H9 (cell line): ENCODE results near the gene SRRT. TPM values are rescaled to one million over a fixed set of nuclear protein-coding genes. Genes with fewer than 3 reads are reported as not detected.
A peak's percentile ranks its signal among the peaks of the same experiment; 100 is the strongest.
"Not testable (repeated sequence)": the region's sequence is repeated elsewhere in the genome, so short reads cannot be mapped to it uniquely, and the experiment has no call there.

ENCODE experiments used
- DNase-seq: peaks from one replicate; pipeline ENCODE4 v3.0.0-alpha.2; 2017
- H2AFZ ChIP-seq: one replicate; pipeline ENCODE4 v1.6.1; 2013; ENCODE audit warnings: mild to moderate bottlenecking, low read length, control low read depth, moderate library complexity
- H2AK5ac ChIP-seq: 2 replicates; pipeline ENCODE4 v1.6.1; 2013; ENCODE audit warnings: low read length, control low read depth, mixed read lengths; ENCODE audit not compliant: insufficient read length
- H2BK120ac ChIP-seq: one replicate; pipeline ENCODE4 v1.6.1; 2013; ENCODE audit warnings: low read depth, mild to moderate bottlenecking, low read length, control low read depth, inconsistent platforms; ENCODE audit not compliant: poor library complexity, severe bottlenecking
- H2BK12ac ChIP-seq: 2 replicates; pipeline ENCODE4 v1.6.1; 2013; ENCODE audit warnings: low read length, control low read depth, mixed read lengths, low read depth; ENCODE audit not compliant: insufficient read length
- H2BK15ac ChIP-seq: 2 replicates; pipeline ENCODE4 v1.6.1; 2013; ENCODE audit warnings: low read depth, low read length, control low read depth
- H2BK20ac ChIP-seq: one replicate; pipeline ENCODE4 v1.6.1; 2013; ENCODE audit warnings: low read depth, mild to moderate bottlenecking, low read length, control low read depth, inconsistent platforms; ENCODE audit not compliant: poor library complexity, severe bottlenecking
- H2BK5ac ChIP-seq: 2 replicates; pipeline ENCODE4 v1.6.1; 2013; ENCODE audit warnings: low read length, control low read depth, mixed read lengths; ENCODE audit not compliant: insufficient read length
- H3K14ac ChIP-seq: 2 replicates; pipeline ENCODE4 v1.6.1; 2013; ENCODE audit warnings: low read length, control low read depth; ENCODE audit not compliant: insufficient read depth
- H3K18ac ChIP-seq: 2 replicates; pipeline ENCODE4 v1.6.1; 2013; ENCODE audit warnings: low read depth, mild to moderate bottlenecking, mixed read lengths, low read length, control low read depth; ENCODE audit not compliant: insufficient read length
- H3K23ac ChIP-seq: 2 replicates; pipeline ENCODE4 v1.6.1; 2013; ENCODE audit warnings: low read length, control low read depth, mixed read lengths, low read depth; ENCODE audit not compliant: insufficient read length
- H3K23me2 ChIP-seq: 2 replicates; pipeline ENCODE4 v1.6.1; 2013; ENCODE audit warnings: low read depth, mild to moderate bottlenecking, mixed read lengths, low read length, control low read depth; ENCODE audit not compliant: insufficient read length, poor library complexity, severe bottlenecking
- H3K27ac ChIP-seq: 2 replicates; pipeline ENCODE4 v1.5.1; 2013; ENCODE audit warnings: low read length, control low read depth, mixed read lengths, low read depth; ENCODE audit not compliant: insufficient read length
- H3K27me3 ChIP-seq: 2 replicates; pipeline ENCODE4 v1.6.1; 2013; ENCODE audit warnings: low read length, control low read depth, inconsistent platforms; ENCODE audit not compliant: insufficient read depth
- H3K4ac ChIP-seq: 2 replicates; pipeline ENCODE4 v1.6.1; 2013; ENCODE audit warnings: low read depth, mild to moderate bottlenecking, control low read depth, inconsistent platforms, low read length, moderate library complexity
- H3K4me1 ChIP-seq: 2 replicates; pipeline ENCODE4 v1.6.1; 2013; ENCODE audit warnings: low read length, control low read depth, inconsistent platforms; ENCODE audit not compliant: insufficient read depth
- H3K4me2 ChIP-seq: 2 replicates; pipeline ENCODE4 v1.6.1; 2013; ENCODE audit warnings: low read length, control low read depth, mixed read lengths; ENCODE audit not compliant: insufficient read length, insufficient read depth
- H3K56ac ChIP-seq: 2 replicates; pipeline ENCODE4 v1.6.1; 2013; ENCODE audit warnings: low read depth, mild to moderate bottlenecking, mixed read lengths, low read length, control low read depth; ENCODE audit not compliant: insufficient read length
- H3K79me1 ChIP-seq: 2 replicates; pipeline ENCODE4 v1.6.1; 2013; ENCODE audit warnings: low read depth, mild to moderate bottlenecking, moderate library complexity, low read length, control low read depth, inconsistent platforms; ENCODE audit not compliant: insufficient read depth, poor library complexity, severe bottlenecking
- H3K79me2 ChIP-seq: 2 replicates; pipeline ENCODE4 v1.6.1; 2013; ENCODE audit warnings: low read length, control low read depth, inconsistent platforms; ENCODE audit not compliant: insufficient read depth
- H3K9ac ChIP-seq: 2 replicates; pipeline ENCODE4 v1.6.1; 2013; ENCODE audit warnings: low read length, control low read depth, mixed read lengths; ENCODE audit not compliant: insufficient read length; ENCODE audit errors: extremely low read depth
- H3K9me3 ChIP-seq: one replicate; pipeline ENCODE4 v1.6.1; 2013; ENCODE audit warnings: low read depth, low read length, inconsistent platforms; ENCODE audit not compliant: control insufficient read depth
- H3T11ph ChIP-seq: one replicate; pipeline ENCODE4 v1.6.1; 2013; ENCODE audit warnings: mild to moderate bottlenecking, low read length, control low read depth, inconsistent platforms
- H4K20me1 ChIP-seq: one replicate; pipeline ENCODE4 v1.6.1; 2013; ENCODE audit not compliant: control insufficient read depth, insufficient read length, insufficient read depth
- H4K5ac ChIP-seq: 2 replicates; pipeline ENCODE4 v1.6.1; 2013; ENCODE audit warnings: low read depth, mild to moderate bottlenecking, mixed read lengths, low read length, control low read depth; ENCODE audit not compliant: insufficient read length
- H4K8ac ChIP-seq: replicated peaks from 2 replicates; pipeline ENCODE4 v1.6.1; 2013; ENCODE audit warnings: low read length, control low read depth, mixed read lengths, low read depth; ENCODE audit not compliant: insufficient read length
- H4K91ac ChIP-seq: 2 replicates; pipeline ENCODE4 v1.6.1; 2013; ENCODE audit warnings: low read depth, mild to moderate bottlenecking, moderate library complexity, mixed read lengths, low read length, control low read depth; ENCODE audit not compliant: insufficient read length
- H3K27ac Mint-ChIP-seq, 3 experiments: 2 replicates in 2 of 3; 3 replicates in 1 of 3; pipeline ENCODE4 v1.8.0; 2020 to 2021; ENCODE audit warnings: mixed read lengths in 3 of 3, mild to moderate bottlenecking in 1 of 3, moderate library complexity in 1 of 3
- H3K27me3 Mint-ChIP-seq: 2 replicates; pipeline ENCODE4 v1.8.0; 2021; ENCODE audit warnings: low read depth, mild to moderate bottlenecking, moderate library complexity, mixed read lengths
- H3K36me3 Mint-ChIP-seq, 3 experiments: 2 replicates in 2 of 3; 3 replicates in 1 of 3; pipeline ENCODE4 v1.8.0; 2020 to 2021; ENCODE audit warnings: low read depth in 3 of 3, mixed read lengths in 3 of 3; ENCODE audit not compliant: insufficient read depth in 1 of 3
- H3K4me1 Mint-ChIP-seq, 2 experiments: 2 replicates each; pipeline ENCODE4 v1.8.0; 2020; ENCODE audit warnings: mixed read lengths in 2 of 2
- H3K4me3 Mint-ChIP-seq, 2 experiments: 2 replicates in 1 of 2; 3 replicates in 1 of 2; pipeline ENCODE4 v1.8.0; 2020 to 2021; ENCODE audit warnings: mild to moderate bottlenecking in 2 of 2, mixed read lengths in 2 of 2, moderate library complexity in 1 of 2
- H3K9me3 Mint-ChIP-seq, 2 experiments: 2 replicates in 1 of 2; 3 replicates in 1 of 2; pipeline ENCODE4 v1.8.0; 2020; ENCODE audit warnings: mild to moderate bottlenecking in 2 of 2, mixed read lengths in 2 of 2, moderate library complexity in 1 of 2
- CTCF ChIP-seq: fragments of 200-600 bp; sonication (generic); conservative IDR thresholded peaks from 3 replicates; pipeline ENCODE4 v1.8.0; 2021; ENCODE audit warnings: antibody characterized with exemption, mild to moderate bottlenecking
- WGBS: extraction: QIAGEN DNeasy Blood & Tissue Kit; methylation state at CpG from one replicate; pipeline ENCODE4 v1.1.7; 2013; ENCODE audit warnings: missing lambda C conversion rate, low lambda C conversion rate, mixed read lengths; ENCODE audit not compliant: insufficient read length; ENCODE audit errors: extremely low coverage; 5-methylcytosine and 5-hydroxymethylcytosine counted together
- total RNA-seq: library from RNA; stranded (reverse); gene quantifications from 2 replicates; pipeline ENCODE4 v1.2.1, GENCODE V29; 2021

Gene SRRT
- total RNA-seq, 1 experiment from 2014 or later, result 373 TPM

GRCh38 chr7:100933734-100934133 lies 58.8 kb downstream of the SRRT start:
- Mint-ChIP-seq H3K27ac (0 out of 7 replicates have a peak overlapping the region, but pooled peaks of 1 of the 3 experiments have one; percentile 44), H3K4me3 (peak overlapping the region in 1 of 2 experiments; percentile 14; a peak in 2 of 5 replicates), H3K9me3 (peaks cover 32 to 37% of the 10 kb centered on the region in 2 experiments), H3K4me1 (peaks cover 17 to 19% of the 10 kb centered on the region in 2 experiments), H3K36me3 (peaks cover 15 to 21% (median 16%) of the 10 kb centered on the region in 3 experiments), H3K27me3 (no peaks in the 10 kb centered on the region)
- DNase-seq, result peak; percentile 77
- Histone ChIP-seq H4K8ac (no peak overlapping the region), H3K9me3 (no peaks in the 10 kb centered on the region), H3K18ac (no peak overlapping the region), H3K9ac (no peak overlapping the region), H3K14ac (no peak overlapping the region), H3K4ac (no peak overlapping the region; the same call in 1 of the 2 replicates), H3K79me2 (no peaks in the 10 kb centered on the region), H3K4me1 (peaks cover 3% of the 10 kb centered on the region; the same call in 1 of the 2 replicates), H2AFZ (no peak overlapping the region), H2BK15ac (no peak overlapping the region), H4K20me1 (no peaks in the 10 kb centered on the region), H2BK12ac (no peak overlapping the region), H2BK5ac (no peak overlapping the region), H3K4me2 (no peak overlapping the region), H3T11ph (no peak overlapping the region), H3K56ac (no peak overlapping the region), H4K91ac (no peak overlapping the region), H3K23me2 (peaks cover 2% of the 10 kb centered on the region), H3K27ac (no peak overlapping the region), H2BK20ac (no peak overlapping the region), H3K23ac (no peak overlapping the region), H4K5ac (no peak overlapping the region), H3K79me1 (no peaks in the 10 kb centered on the region), H2AK5ac (no peak overlapping the region), H2BK120ac (no peak overlapping the region), H3K27me3 (no peaks in the 10 kb centered on the region)
- WGBS, result no CpG with 5 or more reads among the region's 4 CpGs
- TF ChIP-seq CTCF, result no peak

- not testable (repeated sequence) for H3K79me2 ChIP-seq, H2BK5ac ChIP-seq, H2BK120ac ChIP-seq, H3K79me1 ChIP-seq, H3K14ac ChIP-seq, H2BK20ac ChIP-seq, H4K91ac ChIP-seq, H3K27me3 Mint-ChIP-seq, H3K9ac ChIP-seq, H3K27ac ChIP-seq, H3K18ac ChIP-seq, H2BK15ac ChIP-seq, DNase-seq, H3T11ph ChIP-seq, H3K23me2 ChIP-seq, H3K23ac ChIP-seq, H3K4ac ChIP-seq, H2AFZ ChIP-seq, H4K20me1 ChIP-seq, H3K4me1 Mint-ChIP-seq, H3K4me2 ChIP-seq, H3K27me3 ChIP-seq, H2BK12ac ChIP-seq, H2AK5ac ChIP-seq, H4K5ac ChIP-seq, H3K4me3 Mint-ChIP-seq, H3K56ac ChIP-seq, H4K8ac ChIP-seq, H3K9me3 ChIP-seq, H3K27ac Mint-ChIP-seq, H3K4me1 ChIP-seq
- Mint-ChIP-seq H3K36me3 (peaks cover 16 to 26% (median 20%) of the 10 kb centered on the region in 3 experiments), H3K9me3 (peaks cover 38 to 47% of the 10 kb centered on the region in 2 experiments)
- WGBS, result no CpG with 5 or more reads among the region's 2 CpGs
These were observed 60.5 kb downstream of the SRRT start for GRCh38 chr7:100935381-100935780.
